HG02938 (cell line): ENCODE results near the gene EME2.

Experiments used
- ATAC-seq: cut with Tn5 transposase; IDR thresholded peaks from one replicate; pipeline ENCODE4 v1.9.1; 2021; ENCODE audit warnings: mild to moderate bottlenecking, moderate library complexity; ENCODE audit not compliant: unreplicated experiment

Gene EME2

DNA sequence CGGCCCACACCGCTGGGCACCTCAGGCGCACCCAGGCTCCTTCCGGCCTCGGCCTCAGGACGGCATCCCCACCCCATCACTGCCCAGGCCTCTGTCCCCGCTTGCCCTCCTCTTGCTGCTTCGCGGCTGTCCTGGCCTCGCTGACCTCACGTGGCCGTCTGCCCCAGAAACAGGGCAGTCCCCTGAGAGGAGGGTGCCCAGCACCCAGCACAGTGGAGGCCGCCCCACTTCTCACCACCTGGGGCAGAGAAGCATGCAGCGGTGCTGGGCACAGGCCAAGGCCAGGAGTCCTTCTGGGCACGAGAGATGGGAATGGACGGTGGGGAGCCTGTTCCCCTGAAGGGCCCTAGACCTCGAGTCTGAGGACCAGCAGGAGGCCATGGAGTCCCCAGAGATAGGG is 45.1 kb downstream of the EME2 start:
- no peak for ATAC-seq

DNA sequence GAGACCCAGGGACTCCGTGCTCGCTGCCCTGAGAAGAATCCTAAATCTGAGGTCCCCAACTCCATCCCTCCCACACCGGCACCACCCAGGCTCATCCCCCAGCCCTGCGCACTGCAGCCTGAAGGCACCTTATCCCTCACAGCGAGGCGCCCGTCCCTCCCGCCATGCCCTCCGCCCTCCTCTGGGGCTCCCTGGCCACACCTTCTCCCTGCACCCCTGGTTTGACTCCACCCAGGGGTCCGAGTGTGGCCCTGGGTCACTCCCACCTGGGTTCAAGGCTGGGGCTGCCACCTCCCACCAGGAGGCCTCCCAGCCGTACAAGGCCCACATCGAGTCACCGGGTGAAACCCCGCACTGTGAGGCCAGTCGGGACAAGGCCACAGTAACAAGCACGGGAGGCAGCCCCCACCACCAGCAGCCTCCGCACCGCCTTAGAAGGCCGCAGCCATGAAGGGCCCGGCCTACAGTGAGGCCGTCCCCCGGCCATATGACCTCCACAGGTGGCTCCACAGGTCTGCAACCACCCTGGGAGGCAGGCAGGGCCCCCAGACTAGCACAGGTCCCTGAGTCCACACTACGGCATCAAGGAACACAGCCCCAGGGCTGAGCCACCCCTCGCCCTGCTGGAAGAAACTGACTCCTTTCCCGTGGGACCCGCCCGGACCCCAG is 45.7 kb downstream of the EME2 start:
- no peak for ATAC-seq

GRCh38 chr16:1818873-1819525 is 46.4 kb downstream of the EME2 start:
- no peak for ATAC-seq

DNA sequence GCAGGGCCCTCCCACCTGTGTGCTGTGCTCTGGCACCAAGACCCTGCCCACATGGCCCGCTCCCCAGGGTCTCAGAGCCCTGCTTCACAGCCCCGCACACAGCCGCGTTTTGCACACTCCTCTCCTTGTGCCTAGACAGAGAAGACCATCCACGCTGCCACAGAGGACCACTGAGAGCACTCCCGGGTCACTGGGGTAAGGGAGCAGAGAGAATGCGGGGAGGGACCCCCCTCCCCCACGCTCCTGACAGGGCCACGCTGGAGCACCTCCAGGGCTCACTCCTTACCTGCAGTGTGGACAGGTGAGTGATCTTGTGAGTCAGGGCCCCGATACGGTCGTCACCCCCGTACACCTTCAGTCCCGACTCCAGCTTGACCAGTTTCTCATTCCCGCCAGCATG is 47.0 kb downstream of the EME2 start:
- no peak for ATAC-seq

DNA sequence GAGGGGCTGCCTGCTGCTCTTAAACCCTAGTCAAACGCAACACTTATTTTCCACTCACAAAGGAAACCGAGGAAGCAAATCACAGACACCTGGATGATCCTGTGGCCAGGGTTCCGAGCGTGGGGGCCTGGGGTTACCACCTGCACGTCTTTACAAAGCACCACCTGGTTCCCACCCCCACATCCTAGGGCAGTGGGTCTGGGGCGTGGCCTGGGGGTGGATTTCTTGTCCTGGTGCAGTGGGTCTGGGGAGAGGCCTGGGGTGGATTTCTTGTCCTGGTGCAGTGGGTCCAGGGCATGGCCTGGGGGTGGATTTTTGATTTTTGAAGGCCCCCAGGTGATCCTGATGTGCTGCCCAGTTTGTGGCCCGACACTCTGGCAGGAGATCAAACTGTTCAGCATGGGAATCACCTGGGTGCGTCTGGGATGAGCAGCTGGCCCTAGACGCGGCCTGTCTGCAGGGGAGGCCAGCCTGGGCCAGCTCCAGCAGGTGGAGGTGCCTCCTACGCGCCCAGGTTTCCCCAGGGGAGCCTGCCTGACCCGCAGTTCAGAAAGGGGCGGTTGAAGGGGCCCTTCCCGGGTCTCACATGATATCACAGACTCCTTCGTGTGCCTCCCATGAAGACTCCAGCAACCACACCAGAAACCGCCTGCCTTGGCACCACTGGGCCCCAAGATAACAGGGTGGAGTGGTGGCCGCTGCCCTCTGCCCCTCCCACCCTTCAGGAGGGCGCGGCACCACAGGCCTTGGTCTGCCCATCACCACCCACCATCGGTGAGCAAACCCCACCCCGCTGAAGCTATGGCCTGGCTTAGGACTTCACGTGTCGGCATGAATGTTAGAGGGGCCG is 47.7 kb downstream of the EME2 start:
- no peak for ATAC-seq

- no peak for ATAC-seq
Observed at GRCh38 chr16:1820946-1821290, 48.3 kb downstream of the EME2 start.

- no peak for ATAC-seq
Observed at GRCh38 chr16:1821861-1822611, 49.4 kb downstream of the EME2 start.

DNA sequence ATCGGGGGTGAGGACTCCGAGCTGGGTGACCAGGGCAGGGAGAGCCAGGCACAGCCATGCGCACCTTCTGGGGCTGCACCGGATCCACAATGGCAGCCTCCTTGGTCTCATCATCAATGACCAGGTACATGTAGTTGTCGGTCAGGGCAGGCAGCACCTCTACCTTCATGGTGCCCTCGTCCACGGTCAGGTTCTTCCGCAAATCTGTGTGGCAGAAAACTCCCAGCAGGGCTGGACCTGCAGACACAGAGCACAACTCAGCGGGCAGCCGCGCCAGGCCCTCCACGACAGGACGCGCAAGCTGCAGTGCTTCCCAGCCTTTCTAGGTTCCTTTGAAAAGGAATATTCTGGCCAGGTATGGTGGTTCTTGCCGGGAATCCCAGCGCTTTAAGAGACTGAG is 50.2 kb downstream of the EME2 start:
- no peak for ATAC-seq

- ATAC-seq: no peak
Observed at GRCh38 chr16:1823821-1824220, 51.2 kb downstream of the EME2 start.

GRCh38 chr16:1825381-1825863 is 52.8 kb downstream of the EME2 start:
- ATAC-seq: no peak
